Measurements from ENCODE around the gene SCGB2B2.
A peak's percentile ranks its signal among the peaks of the same experiment; 100 is the strongest.
"Not testable (repeated sequence)": the region's sequence is repeated elsewhere in the genome, so short reads cannot be mapped to it uniquely, and the experiment has no call there.

Gene SCGB2B2, protein sequence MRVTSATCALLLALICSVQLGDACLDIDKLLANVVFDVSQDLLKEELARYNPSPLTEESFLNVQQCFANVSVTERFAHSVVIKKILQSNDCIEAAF

DNA sequence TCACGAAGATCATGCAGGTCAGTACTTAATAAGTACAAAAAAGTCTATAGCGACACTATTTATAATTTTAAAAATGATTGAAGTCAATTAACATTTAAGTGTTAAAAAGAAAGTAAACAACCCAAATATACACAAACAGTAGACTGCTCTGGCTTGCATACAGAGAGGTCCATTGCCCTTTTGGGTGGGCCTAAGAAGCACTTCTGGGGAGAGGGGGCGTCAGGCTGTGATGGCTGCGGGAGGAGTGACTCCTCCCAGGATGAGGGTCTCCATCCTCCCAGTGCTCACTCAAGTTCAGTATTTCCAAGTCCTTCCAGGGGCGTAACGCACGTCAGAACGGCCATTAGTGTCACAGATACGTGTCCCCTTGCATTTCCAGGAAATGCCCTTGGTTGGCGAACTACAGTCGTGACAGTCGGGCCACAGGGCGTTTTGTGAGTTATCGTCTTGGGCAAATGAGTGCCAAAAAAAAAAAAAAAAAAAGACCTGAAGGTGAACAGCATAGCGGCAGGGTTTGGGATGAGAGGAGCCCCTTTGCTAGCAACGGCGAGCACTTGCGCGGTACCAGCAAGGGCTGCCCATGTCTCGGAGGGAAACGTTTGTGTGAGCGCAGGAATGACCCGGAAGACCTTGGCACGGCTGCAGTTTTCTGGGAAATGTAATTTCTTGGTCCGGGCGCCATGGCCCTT lies at the start of gene SCGB2B2:
SCGB2B2 (minus strand) TSS at position 463 of the 689 bp plus-strand sequence. CDS start 82,596 bp downstream, outside the sequence.
- peak; percentile 78 for DNase-seq

DNA sequence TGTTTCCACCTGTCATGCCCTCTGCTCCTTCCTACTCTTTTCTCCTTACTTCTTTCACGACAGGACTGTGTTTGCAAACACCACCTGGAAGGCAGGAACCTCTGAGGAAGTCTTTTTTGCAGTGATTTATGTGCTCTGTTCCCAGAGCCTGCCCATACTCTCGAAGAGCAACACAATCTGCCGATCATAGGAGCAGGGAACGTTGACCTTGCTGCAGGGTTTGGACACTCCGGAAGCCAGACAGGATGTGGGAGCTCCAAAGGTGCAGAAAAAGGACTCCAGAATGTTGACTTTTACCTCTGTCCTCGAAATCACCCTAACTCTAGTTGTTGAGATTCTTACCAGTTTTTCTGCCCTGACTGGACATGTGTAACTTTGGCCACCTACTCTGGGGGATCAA lies 48.4 kb upstream of the SCGB2B2 start:
- DNase-seq = no peak

DNA sequence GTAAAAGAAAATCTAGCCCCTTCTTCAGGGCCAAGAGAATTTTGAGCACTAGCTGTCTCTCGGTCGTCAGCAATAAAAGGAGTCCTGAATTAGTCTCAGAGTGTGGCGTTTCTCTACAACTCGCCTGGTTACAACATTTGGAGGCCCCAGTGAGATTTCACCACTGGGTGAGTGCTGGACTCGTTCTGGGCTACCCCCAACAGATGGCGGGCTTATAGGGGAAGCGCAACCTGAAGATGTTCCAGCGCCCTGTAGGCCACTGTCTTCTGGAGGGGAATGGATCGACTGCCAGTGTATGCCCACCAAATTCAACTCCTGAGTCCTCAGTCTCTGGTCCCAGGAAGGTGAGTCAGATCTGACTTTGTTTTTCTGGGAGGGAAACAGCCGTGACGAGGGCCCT lies 45.4 kb upstream of the SCGB2B2 start:
- no peak for DNase-seq

DNA sequence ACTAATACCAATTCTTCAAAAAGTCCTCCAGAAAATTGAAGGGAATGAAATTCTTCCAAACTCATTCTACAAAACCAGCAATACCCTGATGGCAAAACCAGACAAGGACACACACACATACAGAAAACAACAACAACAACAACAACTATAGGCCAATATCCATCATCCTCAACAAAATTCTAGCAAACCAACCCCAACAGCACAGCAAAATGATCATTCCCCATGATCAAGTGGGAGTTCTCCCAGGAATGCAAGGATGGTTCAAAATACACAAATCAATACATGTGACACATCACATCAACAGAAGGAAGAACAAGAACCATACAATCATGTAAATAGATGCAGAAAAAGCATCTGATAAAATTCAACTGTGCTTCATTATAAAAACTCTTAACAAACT lies 38.4 kb upstream of the SCGB2B2 start:
- no peak for DNase-seq

DNA sequence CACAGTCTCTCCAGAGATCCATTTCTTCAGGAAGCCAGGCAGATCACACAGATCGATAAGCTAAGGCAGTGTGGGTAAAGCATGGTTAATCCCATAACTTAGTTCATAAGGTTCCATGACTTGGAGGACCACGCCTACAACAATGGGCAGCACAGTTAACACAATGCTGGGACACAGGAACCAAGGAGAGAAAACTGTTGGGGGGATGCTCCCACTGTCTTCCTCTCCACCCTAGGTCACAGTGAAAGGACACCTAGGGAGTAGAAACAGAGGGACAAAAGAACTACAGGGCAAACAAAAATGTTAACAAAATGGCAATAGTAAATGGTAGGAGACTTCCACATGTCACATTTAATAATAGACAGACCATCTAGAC lies 36.3 kb upstream of the SCGB2B2 start:
- DNase-seq = no peak

DNA sequence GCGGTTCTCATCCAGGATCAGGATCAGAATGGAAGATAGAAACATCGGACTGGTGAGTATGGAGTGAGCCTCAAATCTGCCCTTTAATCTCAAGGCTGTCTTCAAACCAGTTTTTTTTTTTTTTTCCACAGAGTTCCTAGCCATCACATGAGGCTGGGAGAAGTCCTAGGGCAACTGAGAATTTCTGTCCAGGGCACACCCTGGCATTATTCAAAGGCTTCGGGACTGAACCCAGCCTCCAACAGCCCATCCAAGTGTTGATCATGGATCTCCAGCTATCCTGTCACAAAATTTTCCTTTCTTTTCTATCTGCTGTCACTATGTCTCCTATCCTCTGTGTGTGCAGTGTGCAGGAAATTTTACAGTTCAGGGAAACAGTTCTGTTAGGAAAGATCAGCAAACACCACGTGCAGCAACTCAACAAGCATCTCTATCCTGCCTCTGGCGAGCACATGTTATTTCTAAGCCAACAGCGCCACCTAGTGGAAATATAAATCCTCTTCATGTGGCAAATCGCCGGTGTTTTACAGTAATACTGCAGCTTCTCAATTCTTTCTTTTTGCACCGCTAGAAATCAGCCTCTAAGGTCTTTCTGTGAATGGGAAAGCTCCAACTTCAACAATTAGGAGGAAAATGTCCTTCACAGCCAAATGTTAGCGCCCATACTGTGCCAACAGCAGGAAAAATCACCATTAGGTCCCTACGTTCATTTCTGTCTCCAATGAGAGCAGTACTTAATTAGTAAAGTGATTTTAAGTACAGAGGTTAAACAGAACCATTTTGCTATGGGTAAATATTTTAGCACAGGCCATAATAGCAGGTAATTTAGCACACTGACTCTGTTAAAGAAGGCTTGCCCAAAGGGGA lies 35.7 kb upstream of the SCGB2B2 start:
- peak; percentile 87 for DNase-seq

DNA sequence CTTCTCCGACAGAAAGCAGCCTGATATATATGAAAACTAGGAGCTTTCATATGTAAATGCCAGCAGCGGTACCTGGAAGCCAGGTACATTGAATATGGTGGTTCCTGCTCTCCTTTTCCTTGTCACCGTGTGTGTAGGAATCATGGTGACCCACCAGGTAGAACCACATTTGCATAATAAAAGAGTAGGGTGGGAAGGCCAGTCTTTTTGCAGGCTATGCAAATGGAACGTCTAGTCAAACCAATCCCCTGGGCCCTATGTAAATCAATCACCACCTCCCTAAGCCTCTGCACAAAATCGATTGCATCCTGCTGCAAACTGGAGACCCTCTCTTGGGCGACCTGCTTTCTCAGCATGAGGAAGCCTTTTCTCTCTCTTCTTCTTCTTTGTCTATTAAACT lies 34.9 kb upstream of the SCGB2B2 start:
- DNase-seq = no peak

DNA sequence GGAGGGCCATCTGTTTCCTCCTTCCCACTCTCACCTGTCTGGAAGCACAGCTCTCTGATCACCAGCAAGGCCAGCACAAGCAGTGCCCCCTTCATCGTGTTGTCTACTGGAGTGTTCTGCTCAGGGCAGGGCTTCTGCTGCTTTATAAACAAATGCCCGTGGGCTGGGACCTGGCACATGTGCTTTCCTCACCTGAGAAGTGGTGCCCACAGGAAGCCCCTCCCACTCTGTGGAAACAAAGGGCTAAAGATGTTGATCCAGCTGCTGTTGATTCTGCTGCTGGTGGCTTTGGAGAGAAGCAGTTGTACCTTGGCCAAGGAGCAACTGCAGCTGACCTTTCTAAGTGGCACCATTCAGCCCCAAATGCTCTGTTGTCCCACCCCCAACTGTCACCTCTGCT lies 30.7 kb upstream of the SCGB2B2 start:
- no peak for DNase-seq

DNA sequence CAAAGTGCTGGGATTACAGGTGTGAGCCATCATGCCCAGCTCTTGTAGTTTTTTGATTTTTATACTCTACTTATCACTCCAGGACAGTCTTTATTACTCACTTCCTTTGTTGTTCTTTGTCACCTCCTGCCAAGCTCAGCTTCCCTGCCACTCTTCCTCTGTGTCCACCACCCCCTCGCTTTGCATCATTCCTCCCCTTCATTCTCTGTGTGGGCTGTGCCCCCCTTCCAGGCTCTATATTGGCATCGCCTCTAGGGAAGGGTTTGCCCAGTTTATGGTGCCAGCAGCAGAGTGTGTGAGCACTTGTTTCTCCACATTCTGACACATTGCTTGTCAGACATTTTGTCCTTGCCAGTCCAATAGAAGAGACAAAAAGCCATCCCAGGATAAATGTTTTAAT lies 15.6 kb upstream of the SCGB2B2 start:
- no peak for DNase-seq

DNA sequence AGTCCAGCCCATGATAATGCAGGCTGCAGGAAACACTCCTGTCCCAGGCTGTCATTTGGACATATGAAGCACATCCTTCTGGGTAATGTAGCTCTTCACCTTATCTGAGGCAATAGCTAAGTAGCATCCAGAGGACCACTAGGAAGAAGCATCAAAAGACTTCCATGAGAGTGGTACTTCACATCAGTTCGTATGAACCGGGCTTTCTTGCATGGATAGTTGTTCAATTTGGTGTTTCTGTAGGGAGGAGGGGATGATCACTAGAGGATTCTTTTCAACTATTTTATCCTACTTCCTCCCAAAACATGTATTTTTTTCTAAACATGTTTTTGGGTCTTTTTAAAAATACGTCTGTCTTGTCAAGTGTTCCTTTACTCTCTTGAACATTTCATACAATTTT lies 13.4 kb upstream of the SCGB2B2 start:
- no peak for DNase-seq

DNA sequence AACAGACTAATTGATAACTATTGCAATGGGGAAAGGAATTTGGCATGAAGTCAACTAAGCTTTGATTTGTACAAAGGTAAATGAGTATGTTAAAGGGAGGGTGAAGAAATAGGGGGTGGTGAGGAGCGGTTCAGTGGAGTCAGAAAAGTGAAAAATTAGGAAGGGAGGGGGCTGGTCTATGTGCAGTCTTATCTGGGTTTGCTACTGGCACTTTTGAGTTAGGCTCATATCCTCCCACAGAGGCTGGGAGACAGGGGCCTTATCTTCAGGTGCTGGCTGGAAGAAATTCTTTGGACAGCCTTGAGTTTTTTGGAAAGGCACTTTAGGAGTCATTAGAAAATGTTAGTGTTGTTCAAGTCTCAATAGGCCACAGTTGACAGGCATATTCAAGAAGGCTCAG lies 11.6 kb upstream of the SCGB2B2 start:
- DNase-seq = no peak

DNA sequence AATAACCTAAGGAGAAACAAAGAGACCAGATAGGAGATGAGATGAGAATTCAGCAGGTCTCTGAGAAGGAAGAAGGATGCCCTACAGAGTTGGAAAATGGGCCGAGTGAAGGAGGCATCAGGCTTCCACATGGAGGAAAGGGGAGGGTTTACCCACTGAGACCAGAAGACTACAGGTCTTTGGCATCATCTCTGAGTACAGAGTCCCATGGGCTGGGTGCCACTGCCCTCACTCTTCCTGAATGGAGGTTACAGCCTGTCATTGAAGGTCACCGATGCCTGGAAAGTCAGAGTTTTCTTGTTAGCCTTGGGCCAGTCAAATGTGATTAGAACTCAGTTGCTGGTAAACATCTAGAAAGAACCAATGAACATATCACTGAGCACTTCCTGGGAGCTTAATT lies 10.4 kb upstream of the SCGB2B2 start:
- no peak for DNase-seq

DNA sequence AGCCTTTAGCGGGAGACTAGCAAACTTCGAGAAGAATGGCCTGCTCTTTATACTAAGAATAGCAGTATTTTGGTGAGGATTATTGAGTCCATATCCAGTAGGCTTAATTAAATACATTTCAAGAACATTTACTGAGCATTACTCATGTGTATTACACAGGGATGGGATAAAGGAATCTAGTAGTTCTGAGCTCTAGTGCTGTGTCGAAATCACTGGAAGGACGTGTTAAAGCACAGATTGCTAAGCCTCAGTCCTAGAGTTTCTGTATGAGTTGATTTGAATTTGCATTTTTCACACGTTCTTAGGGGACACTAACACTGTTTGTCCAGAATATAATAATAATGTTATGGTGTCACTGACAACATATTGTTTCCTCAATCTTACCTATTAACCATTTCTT lies 9.5 kb upstream of the SCGB2B2 start:
- DNase-seq = no peak

DNA sequence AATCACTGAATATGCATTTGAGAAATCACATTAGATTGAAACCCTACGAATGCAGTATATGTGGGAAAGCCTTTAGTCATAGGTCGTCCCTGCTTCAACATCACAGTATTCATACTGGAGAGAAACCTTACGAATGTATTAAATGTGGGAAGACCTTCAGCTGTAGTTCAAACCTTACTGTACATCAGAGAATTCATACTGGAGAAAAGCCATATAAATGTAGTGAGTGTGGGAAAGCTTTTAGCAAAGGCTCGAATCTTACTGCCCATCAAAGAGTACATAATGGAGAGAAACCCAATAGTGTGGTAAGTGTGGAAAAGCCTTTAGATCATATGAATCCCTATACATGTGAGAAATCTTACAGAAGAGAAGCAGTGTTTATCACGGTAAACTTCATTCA lies 8.3 kb upstream of the SCGB2B2 start:
- not testable (repeated sequence) for DNase-seq

DNA sequence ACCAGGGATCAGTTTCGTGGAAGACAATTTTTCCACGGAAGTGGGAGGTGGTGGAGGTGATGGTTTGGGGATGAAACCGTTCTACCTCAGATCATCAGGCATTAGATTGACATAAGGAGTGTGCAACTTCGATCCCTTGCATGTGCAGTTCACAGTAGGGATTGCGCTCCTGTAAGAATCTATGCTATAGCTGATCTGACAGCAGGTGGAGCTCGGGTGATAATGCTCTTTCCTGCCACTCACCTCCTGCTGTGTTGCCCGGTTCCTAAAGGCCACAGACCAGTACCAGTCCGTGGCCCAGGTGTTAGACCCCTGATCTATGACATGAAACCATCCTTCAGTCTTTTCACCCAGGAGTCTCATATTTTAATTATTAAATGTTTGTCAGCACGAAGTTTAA lies 4.5 kb upstream of the SCGB2B2 start:
- no peak for DNase-seq

DNA sequence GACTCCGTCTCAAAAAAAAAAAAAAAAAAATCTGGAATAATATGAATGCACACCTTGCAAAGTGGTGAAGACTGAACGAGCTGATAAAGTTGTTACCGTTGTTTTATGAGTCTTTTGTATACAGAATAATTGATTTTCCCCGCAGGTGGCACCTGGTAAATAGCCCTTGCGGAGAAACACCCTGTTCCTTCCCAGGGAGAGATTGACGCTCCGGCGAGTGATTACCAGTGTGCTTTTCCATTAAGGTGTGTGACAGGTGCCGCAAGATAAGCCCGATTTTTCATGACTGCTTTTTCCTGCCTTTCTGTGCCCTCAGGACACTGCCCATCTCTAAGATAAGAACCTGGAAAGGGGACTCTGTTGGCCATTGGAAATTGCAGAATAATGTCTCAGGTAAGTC lies 1.5 kb upstream of the SCGB2B2 start:
- no peak for DNase-seq

DNA sequence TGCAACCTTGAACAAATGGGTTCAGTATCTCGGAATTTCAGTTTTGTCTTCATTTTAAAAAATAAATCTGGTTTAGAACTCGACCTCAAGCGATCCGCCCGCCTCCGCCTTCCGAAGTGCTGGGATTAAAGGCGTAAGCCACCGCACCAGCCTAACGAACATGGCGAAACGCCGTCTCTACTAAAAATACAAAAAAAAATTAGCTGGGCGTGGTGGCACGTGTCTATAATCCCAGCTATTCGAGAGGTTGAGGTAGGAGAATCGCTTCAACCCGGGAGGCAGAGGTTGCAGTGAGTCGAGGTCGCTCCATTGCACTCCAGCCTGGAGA lies 1.1 kb upstream of the SCGB2B2 start:
- DNase-seq = no peak

DNA sequence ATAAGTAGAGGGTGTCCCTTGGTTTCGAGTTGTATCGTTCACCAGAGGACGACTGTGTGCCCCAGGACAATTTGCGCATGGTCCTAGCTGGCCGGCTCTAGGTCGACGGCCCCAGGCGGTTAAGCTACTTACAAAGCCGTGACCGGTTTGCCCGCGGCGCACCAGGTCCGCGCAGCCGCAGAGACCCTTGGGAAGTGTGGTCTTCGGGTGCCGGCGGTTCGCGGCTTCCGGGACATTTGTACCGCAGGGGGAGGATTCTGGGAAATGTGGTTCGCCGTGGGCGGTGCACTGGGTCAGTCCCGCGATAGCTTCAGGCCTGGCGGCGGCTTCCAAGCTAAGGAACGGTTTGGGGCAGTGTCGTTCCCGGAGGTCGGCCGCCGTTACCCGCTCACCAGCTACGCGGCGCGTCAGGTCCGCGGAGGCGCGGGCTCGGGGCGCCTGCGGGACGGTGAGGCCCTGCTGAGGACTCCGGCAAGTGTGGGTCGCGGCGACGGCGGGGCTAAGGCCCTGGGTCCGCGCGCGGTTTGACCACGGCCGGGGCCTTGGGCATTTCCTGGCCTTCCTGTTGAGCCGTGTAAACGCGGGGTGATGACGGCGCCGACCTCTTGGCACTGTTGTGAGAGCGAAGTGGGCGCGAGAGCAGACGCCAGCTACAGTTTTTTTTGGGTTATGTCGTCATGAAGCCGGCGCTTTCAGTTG lies 576 bp upstream of the SCGB2B2 start, which contains the start of gene ZNF302:
ZNF302 (plus strand) TSS at position 293 of the 699 bp plus-strand sequence. CDS start 1,127 bp downstream, outside the sequence.
- DNase-seq = peak; percentile 92

DNA sequence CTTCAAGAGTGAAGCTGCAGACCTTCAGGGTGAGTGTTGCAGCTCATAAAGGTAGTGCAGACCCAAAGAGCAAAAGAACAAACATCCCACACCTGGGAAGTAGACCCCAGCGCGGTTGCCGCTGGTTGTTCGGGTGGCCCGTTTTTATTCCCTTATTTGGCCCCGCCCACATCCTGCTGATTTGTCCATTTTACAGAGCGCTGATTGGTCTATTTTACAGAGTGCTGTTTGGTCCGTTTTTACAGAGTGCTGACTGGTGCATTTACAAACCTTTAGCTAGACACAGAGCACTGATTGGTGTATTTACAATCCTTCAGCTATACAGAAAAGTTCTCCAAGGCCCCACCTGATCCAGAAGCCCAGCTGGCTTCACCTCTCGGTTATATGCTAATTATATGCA lies 1.0 kb downstream of the SCGB2B2 start:
- no peak for DNase-seq

DNA sequence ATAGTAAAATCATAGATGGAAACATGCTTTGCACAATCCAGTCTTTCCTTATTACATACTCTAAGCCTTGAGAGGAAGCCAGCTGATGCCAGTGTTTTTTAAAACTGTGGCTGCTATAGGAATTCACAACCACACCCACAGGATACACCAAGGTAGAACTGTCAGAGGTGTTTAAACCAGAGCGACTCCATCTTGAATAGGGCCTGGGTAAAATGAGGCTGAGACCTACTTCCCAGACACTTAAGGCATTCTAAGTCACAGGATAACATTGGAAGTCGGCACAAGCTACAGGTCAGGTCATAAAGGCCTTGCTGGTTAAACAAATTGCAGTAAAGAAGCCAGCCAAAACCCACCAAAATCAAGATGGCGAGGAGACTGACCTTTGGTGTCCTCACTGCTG lies 1.7 kb downstream of the SCGB2B2 start:
- no peak for DNase-seq

DNA sequence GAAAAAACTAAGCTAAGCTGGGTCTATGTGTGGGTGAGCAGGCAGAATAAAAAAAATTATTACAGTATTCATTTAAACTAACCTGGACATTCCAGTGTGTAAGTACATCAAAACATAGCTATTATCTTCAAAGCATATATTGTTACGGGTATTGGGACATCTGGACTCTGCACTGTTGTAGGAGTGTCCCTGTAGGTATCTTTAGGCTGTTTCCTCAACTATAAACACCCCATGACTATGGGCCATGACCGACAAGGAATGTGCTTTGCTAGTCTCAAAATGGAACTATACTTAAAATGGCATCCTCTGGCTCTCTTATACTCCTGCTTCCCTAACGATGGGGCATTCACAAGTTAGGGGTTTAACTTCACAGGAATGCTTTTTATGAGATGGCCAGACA lies 3.4 kb downstream of the SCGB2B2 start:
- no peak for DNase-seq

DNA sequence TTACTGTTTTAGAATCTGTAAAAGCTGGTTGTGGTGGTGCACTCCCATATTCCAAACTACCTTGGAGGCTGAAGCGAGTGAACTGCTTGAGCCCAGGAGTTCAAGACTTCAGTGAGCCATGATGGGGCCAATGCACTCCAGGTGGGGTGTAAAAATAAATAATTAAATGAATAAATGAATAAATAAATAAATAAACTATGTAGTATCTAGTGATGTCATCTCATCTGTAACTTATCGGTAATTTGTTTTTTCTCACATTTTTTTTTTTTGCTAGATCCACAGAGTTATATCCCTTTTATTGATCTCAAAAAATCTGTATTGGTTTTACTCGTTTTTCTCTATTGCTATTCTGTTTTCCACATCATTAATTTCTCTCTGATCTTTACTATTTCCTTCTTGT lies 5.0 kb downstream of the SCGB2B2 start:
- no peak for DNase-seq

DNA sequence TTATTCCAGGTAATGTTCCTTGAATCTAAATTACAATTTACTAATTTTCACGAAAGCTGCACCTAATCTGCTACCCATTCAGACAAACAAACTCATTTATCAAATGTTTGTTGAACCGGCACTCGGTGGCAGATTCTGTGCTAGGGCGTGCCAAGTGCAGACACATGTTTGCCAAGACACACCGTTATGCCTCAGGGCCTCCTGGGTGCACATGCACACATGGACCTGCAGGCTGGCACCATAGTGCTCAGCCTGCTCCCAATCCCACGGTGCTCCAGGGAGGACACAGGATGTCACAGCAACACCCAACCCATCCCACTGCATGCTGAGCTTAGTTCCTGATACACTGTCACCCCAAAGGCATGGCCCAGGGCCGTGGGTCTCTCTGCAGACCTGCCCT lies 7.7 kb downstream of the SCGB2B2 start:
- DNase-seq = no peak

DNA sequence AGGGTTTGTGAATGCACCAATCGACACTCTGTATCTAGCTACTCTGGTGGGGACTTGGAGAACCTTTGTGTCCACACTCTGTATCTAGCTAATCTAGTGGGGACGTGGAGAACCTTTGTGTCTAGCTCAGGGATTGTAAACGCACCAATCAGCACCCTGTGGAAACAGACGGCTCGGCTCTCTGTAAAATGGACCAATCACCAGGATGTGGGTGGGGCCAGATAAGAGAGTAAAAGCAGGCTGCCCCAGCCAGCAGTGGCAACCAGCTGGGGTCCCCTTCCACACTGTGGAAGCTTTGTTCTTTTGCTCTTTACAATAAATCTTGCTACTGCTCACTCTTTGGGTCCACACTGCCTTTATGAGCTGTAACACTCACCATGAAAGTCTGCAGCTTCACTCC lies 8.3 kb downstream of the SCGB2B2 start:
- DNase-seq = not testable (repeated sequence)
